SK-N-SH treated with all-trans-retinoic acid at 6 μM for 48 hours (cell line): ENCODE results near the gene CDCA7L.

Experiments used
- ATAC-seq: fragments of 200-7000 bp; cut with Tn5 transposase; 3 replicates; pipeline ENCODE4 v1.9.1; 2020; ENCODE audit warnings: mild to moderate bottlenecking, moderate library complexity
- ARNTL ChIP-seq: fragments of 450-650 bp; formaldehyde crosslinking; IDR thresholded peaks from 2 replicates; pipeline ENCODE4 v1.5.0; 2020; ENCODE audit warnings: low read depth, mild to moderate bottlenecking, moderate library complexity, borderline replicate concordance
- BACH2 ChIP-seq: fragments of 250-450 bp; sonication (Bioruptor Pico); IDR thresholded peaks from 2 replicates; pipeline ENCODE4 v1.9.0; 2021; ENCODE audit warnings: mild to moderate bottlenecking, borderline replicate concordance
- CSDC2 ChIP-seq: fragments of 250-450 bp; sonication (Bioruptor Pico); IDR thresholded peaks from 2 replicates; pipeline ENCODE4 v1.5.0; 2020; ENCODE audit warnings: mild to moderate bottlenecking, moderate library complexity
- ESRRG ChIP-seq: fragments of 250-450 bp; sonication (Bioruptor Pico); IDR thresholded peaks from 2 replicates; pipeline ENCODE4 v1.6.1; 2021; ENCODE audit warnings: mild to moderate bottlenecking
- GLIS3 ChIP-seq: fragments of 250-450 bp; sonication (Bioruptor Pico); IDR thresholded peaks from 2 replicates; pipeline ENCODE4 v1.5.0; 2020; ENCODE audit warnings: mild to moderate bottlenecking, moderate library complexity
- ISL1 ChIP-seq: fragments of 250-450 bp; sonication (Bioruptor Pico); IDR thresholded peaks from 2 replicates; pipeline ENCODE4 v2.1.2; 2022; ENCODE audit warnings: mild to moderate bottlenecking, moderate library complexity
- OSR1 ChIP-seq: fragments of 250-450 bp; sonication (Bioruptor Pico); IDR thresholded peaks from 2 replicates; pipeline ENCODE4 v1.8.0; 2022; ENCODE audit warnings: moderate library complexity, mild to moderate bottlenecking, inconsistent platforms
- POU6F1 ChIP-seq: fragments of 250-450 bp; sonication (Bioruptor Pico); IDR thresholded peaks from 2 replicates; pipeline ENCODE4 v1.8.0; 2021; ENCODE audit warnings: low read depth, mild to moderate bottlenecking, moderate library complexity, borderline replicate concordance
- PPARA ChIP-seq: fragments of 250-450 bp; sonication (Bioruptor Pico); IDR thresholded peaks from 2 replicates; pipeline ENCODE4 v1.5.0; 2020; ENCODE audit warnings: mild to moderate bottlenecking, borderline replicate concordance
- RARB ChIP-seq: fragments of 250-450 bp; sonication (Bioruptor Pico); IDR thresholded peaks from 2 replicates; pipeline ENCODE4 v1.8.0; 2021; ENCODE audit warnings: mild to moderate bottlenecking, moderate library complexity
- SNAI2 ChIP-seq: fragments of 250-450 bp; sonication (Bioruptor Pico); IDR thresholded peaks from 2 replicates; pipeline ENCODE4 v1.5.0; 2020; ENCODE audit warnings: mild to moderate bottlenecking, moderate library complexity
- TCF4 ChIP-seq: fragments of 250-450 bp; sonication (Bioruptor Pico); IDR thresholded peaks from 2 replicates; pipeline ENCODE4 v1.8.0; 2021; ENCODE audit warnings: mild to moderate bottlenecking, moderate library complexity, borderline replicate concordance
- TOX ChIP-seq: fragments of 250-450 bp; sonication (Bioruptor Pico); IDR thresholded peaks from 2 replicates; pipeline ENCODE4 v1.8.0; 2021; ENCODE audit warnings: mild to moderate bottlenecking, moderate library complexity, borderline replicate concordance
- TSHZ2 ChIP-seq: fragments of 250-450 bp; sonication (Bioruptor Pico); IDR thresholded peaks from 2 replicates; pipeline ENCODE4 v1.5.0; 2020; ENCODE audit warnings: mild to moderate bottlenecking, moderate library complexity
- ZC3H10 ChIP-seq: fragments of 250-450 bp; sonication (Bioruptor Pico); IDR thresholded peaks from 2 replicates; pipeline ENCODE4 v1.5.1; 2021; ENCODE audit warnings: mild to moderate bottlenecking, moderate library complexity
- ZFP3 ChIP-seq: fragments of 250-450 bp; sonication (Bioruptor Pico); IDR thresholded peaks from 2 replicates; pipeline ENCODE4 v1.5.0; 2020; ENCODE audit warnings: mild to moderate bottlenecking, moderate library complexity
- ZNF70 ChIP-seq: fragments of 450-650 bp; formaldehyde crosslinking; IDR thresholded peaks from 2 replicates; pipeline ENCODE4 v1.5.0; 2020; ENCODE audit warnings: mild to moderate bottlenecking, moderate library complexity
- ZNF8 ChIP-seq: fragments of 450-650 bp; formaldehyde crosslinking; IDR thresholded peaks from 2 replicates; pipeline ENCODE4 v1.5.0; 2020; ENCODE audit warnings: mild to moderate bottlenecking, moderate library complexity
- TF ChIP-seq, protein P1 (sequence below): fragments of 250-450 bp; sonication (Bioruptor Pico); IDR thresholded peaks from 2 replicates; pipeline ENCODE4 v1.8.0; 2020; ENCODE audit warnings: mild to moderate bottlenecking, moderate library complexity, borderline replicate concordance
- TF ChIP-seq, protein P2 (sequence below): fragments of 250-450 bp; sonication (Bioruptor Pico); IDR thresholded peaks from 2 replicates; pipeline ENCODE4 v1.5.1; 2021; ENCODE audit warnings: mild to moderate bottlenecking, moderate library complexity

CDCA7L gene

DNA sequence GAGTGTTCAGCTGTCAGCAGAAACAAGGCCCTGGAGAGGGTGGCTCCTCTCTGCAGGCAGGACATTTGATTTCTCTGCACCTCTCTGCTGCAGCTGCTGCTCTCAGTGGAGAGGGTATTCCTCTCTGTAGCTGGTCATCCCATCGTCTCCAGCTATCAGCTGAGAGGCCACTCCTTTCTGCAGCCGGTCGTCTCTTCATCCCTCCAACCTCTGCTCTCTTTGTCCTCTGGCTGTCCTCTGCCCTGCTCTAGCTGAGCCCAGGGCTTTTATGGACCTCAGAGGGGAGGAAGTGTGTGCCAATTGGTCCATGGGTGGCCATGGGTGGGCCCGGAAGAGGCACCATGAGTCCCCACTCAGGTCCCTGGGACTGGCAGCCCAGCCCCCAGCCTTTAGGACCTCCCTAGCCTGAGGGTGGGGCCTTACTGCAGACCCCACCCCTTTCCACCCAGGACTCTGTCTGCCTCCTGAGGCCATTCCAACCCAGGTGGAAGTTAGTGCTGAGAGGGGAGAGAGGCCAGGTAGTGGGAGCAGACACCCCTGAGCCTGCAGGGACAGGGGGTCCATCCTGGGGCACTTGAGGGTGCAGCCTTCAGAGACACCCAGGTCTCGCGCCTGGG is 26.2 kb upstream of the CDCA7L start (continued):
- no peak for TF ChIP-seq BACH2 (CRISPR knock-in tag)

DNA sequence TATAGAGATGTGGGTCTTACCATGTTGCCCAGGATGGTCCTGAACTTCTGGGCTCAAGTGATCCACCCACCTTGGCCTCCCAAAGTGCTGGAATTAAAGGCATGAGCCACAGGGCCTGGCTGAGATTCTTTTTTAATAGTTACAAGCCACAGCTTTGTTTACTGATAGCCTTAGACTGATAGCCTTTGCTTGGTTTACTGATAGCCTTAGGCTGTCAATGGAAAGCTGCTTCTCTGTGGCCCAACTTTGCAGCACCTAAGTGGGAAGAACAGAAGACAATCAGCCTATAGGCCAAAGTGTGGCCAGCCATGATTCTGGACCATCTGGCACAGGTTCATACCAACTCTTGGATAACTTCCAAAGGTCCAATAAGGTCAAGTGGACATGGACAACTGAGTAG is 24.1 kb upstream of the CDCA7L start:
- ATAC-seq = no peak
- TF ChIP-seq RARB (no peak), TCF4 (CRISPR knock-in tag) (no peak), ZC3H10 (no peak), SNAI2 (CRISPR knock-in tag) (no peak), PPARA (no peak), ESRRG (no peak), ZNF70 (CRISPR knock-in tag) (no peak), ZNF8 (CRISPR knock-in tag) (no peak), TOX (CRISPR knock-in tag) (no peak), POU6F1 (no peak)
- TF ChIP-seq, protein P1, sequence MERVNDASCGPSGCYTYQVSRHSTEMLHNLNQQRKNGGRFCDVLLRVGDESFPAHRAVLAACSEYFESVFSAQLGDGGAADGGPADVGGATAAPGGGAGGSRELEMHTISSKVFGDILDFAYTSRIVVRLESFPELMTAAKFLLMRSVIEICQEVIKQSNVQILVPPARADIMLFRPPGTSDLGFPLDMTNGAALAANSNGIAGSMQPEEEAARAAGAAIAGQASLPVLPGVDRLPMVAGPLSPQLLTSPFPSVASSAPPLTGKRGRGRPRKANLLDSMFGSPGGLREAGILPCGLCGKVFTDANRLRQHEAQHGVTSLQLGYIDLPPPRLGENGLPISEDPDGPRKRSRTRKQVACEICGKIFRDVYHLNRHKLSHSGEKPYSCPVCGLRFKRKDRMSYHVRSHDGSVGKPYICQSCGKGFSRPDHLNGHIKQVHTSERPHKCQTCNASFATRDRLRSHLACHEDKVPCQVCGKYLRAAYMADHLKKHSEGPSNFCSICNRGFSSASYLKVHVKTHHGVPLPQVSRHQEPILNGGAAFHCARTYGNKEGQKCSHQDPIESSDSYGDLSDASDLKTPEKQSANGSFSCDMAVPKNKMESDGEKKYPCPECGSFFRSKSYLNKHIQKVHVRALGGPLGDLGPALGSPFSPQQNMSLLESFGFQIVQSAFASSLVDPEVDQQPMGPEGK (CRISPR knock-in tag) = no peak

- no peak for ATAC-seq
- TF ChIP-seq ZNF8 (CRISPR knock-in tag) = no peak
- TF ChIP-seq CSDC2 (CRISPR knock-in tag) = no peak
- TF ChIP-seq ZFP3 (CRISPR knock-in tag) = no peak
Measured at GRCh38 chr7:21967598-21968003, 21.9 kb upstream of the CDCA7L start.

- TF ChIP-seq POU6F1 = no peak
- TF ChIP-seq TSHZ2 (CRISPR knock-in tag) = no peak
- TF ChIP-seq CSDC2 (CRISPR knock-in tag) = no peak
- no peak for TF ChIP-seq PPARA
- TF ChIP-seq OSR1 (CRISPR knock-in tag) = no peak
- no peak for TF ChIP-seq TOX (CRISPR knock-in tag)
- no peak for TF ChIP-seq ZNF70 (CRISPR knock-in tag)
- TF ChIP-seq SNAI2 (CRISPR knock-in tag) = no peak
- no peak for TF ChIP-seq TCF4 (CRISPR knock-in tag)
- no peak for TF ChIP-seq ARNTL
- TF ChIP-seq GLIS3 (CRISPR knock-in tag) = no peak
- TF ChIP-seq BACH2 (CRISPR knock-in tag) = no peak
- no peak for TF ChIP-seq ZNF8 (CRISPR knock-in tag)
- no peak for TF ChIP-seq RARB
- no peak for TF ChIP-seq ISL1 (CRISPR knock-in tag)
- TF ChIP-seq, protein P1 (CRISPR knock-in tag) = no peak
- TF ChIP-seq, protein P2, sequence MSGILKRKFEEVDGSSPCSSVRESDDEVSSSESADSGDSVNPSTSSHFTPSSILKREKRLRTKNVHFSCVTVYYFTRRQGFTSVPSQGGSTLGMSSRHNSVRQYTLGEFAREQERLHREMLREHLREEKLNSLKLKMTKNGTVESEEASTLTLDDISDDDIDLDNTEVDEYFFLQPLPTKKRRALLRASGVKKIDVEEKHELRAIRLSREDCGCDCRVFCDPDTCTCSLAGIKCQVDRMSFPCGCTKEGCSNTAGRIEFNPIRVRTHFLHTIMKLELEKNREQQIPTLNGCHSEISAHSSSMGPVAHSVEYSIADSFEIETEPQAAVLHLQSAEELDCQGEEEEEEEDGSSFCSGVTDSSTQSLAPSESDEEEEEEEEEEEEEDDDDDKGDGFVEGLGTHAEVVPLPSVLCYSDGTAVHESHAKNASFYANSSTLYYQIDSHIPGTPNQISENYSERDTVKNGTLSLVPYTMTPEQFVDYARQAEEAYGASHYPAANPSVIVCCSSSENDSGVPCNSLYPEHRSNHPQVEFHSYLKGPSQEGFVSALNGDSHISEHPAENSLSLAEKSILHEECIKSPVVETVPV = no peak
- ATAC-seq = no peak
Measured at GRCh38 chr7:21966271-21966670, 20.6 kb upstream of the CDCA7L start.
